NT2/D1 (cell line): ENCODE results near the gene PSORS1C1.

Experiments
- DNase-seq: peaks from one replicate; pipeline ENCODE4 v3.0.0-alpha.2; 2011; ENCODE audit warnings: low read depth, low spot score
- H3K27me3 ChIP-seq: 2 replicates; pipeline ENCODE4 v1.6.0; 2011; ENCODE audit warnings: mild to moderate bottlenecking; ENCODE audit not compliant: insufficient read length, insufficient read depth
- H3K36me3 ChIP-seq: 2 replicates; pipeline ENCODE4 v1.6.1; 2011; ENCODE audit warnings: mild to moderate bottlenecking, low read length, mixed read lengths; ENCODE audit not compliant: insufficient read depth, insufficient read length
- H3K4me1 ChIP-seq: 2 replicates; pipeline ENCODE4 v1.5.1; 2011; ENCODE audit not compliant: insufficient read depth, insufficient read length
- H3K4me3 ChIP-seq: 2 replicates; pipeline ENCODE4 v1.5.1; 2011; ENCODE audit warnings: low read depth; ENCODE audit not compliant: insufficient read length
- H3K9ac ChIP-seq: 2 replicates; pipeline ENCODE4 v1.6.0; 2011; ENCODE audit warnings: low read depth; ENCODE audit not compliant: insufficient read length
- H3K9me3 ChIP-seq: 2 replicates; pipeline ENCODE4 v1.5.1; 2011; ENCODE audit warnings: mild to moderate bottlenecking, low read length; ENCODE audit not compliant: insufficient read depth
- SUZ12 ChIP-seq: IDR thresholded peaks from 2 replicates; pipeline ENCODE4 v1.6.1; 2011; ENCODE audit not compliant: insufficient read length, insufficient read depth; ENCODE audit errors: extremely low read depth
- YY1 ChIP-seq: IDR thresholded peaks from 2 replicates; pipeline ENCODE4 v1.6.1; 2011; ENCODE audit not compliant: insufficient read length, insufficient read depth
- ZNF274 ChIP-seq: IDR thresholded peaks from 2 replicates; pipeline ENCODE4 v1.6.1; 2011; ENCODE audit warnings: mild to moderate bottlenecking, low read depth, low read length

PSORS1C1 gene

GRCh38 chr6:31090973-31091364 is 23.6 kb upstream of the PSORS1C1 start:
- H3K36me3 ChIP-seq, result no peaks in the 10 kb centered on the region
- TF ChIP-seq YY1 (no peak), SUZ12 (no peak), ZNF274 (no peak)
- H3K27me3 ChIP-seq, result no peaks in the 10 kb centered on the region
- H3K9me3 ChIP-seq, result no peaks in the 10 kb centered on the region
- H3K4me1 ChIP-seq, result no peaks in the 10 kb centered on the region
- no peak overlapping the region for H3K4me3 ChIP-seq
- H3K9ac ChIP-seq, result no peak overlapping the region
- DNase-seq, result no peak

DNA sequence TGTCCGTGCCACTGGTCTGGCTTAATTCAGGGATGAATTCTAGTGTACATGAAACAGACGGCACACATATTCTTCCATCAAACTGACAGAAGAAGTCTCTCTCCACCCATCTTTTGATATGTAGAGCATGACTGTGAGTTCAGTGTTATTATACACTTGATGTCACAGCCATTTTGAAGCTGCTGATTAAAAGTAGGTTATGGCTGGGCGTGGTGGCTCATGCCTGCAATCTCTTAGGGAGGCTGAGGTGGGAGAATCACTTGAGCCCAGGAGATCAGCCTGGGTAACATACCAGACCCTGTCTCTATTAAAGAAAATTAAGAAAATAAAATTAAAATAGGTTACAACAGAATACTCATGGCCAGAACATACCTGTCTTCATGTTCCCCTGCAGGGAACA is 22.9 kb upstream of the PSORS1C1 start:
- DNase-seq, result no peak
- Histone ChIP-seq H3K4me3 (no peak overlapping the region), H3K4me1 (no peaks in the 10 kb centered on the region), H3K9me3 (no peaks in the 10 kb centered on the region), H3K36me3 (no peaks in the 10 kb centered on the region), H3K9ac (no peak overlapping the region), H3K27me3 (no peaks in the 10 kb centered on the region)
- TF ChIP-seq ZNF274, result no peak
- no peak for TF ChIP-seq YY1
- no peak for TF ChIP-seq SUZ12

- no peaks in the 10 kb centered on the region for H3K27me3 ChIP-seq
- no peak overlapping the region for H3K4me3 ChIP-seq
- no peaks in the 10 kb centered on the region for H3K36me3 ChIP-seq
- no peak overlapping the region for H3K9ac ChIP-seq
- DNase-seq, result no peak
- TF ChIP-seq SUZ12 (no peak), ZNF274 (no peak), YY1 (no peak)
- H3K4me1 ChIP-seq, result no peaks in the 10 kb centered on the region
- no peaks in the 10 kb centered on the region for H3K9me3 ChIP-seq
Observed at GRCh38 chr6:31092238-31092637, 22.4 kb upstream of the PSORS1C1 start.

DNA sequence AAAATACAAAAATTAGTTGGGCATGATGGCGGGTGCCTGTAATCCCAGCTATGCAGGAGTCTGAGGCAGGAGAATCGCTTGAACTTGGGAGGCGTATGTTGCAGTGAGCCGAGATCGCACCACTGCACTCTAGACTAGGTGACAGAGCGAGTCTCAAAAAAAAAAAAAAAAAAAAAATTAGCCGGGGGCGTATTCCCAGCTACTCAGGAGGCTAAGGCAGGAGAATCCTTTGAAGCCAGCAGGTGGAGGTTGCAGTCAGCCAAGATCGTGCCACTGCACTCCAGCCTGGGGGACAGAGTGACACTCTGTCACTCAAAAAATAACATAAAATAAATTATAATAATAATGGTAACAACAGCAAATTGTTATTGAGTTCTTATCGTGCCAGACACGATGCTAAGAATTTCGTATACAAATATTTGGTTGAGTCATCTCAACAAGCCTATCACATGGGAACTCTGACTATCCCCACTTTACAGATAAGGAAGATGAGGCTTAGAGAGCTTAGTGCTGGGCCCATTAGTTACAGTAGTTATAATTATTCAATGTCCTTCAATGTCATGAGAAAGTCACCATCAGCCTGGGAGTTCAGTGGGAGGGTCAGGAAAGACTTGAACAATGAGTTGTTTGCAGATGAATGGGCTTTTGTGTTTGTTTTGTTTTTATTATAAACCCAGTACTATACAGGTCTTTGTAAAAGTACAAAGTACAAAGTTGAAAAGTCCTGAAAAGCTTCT is 21.7 kb upstream of the PSORS1C1 start:
- no peak for DNase-seq
- Histone ChIP-seq H3K27me3 (no peaks in the 10 kb centered on the region), H3K9me3 (no peaks in the 10 kb centered on the region), H3K4me1 (no peaks in the 10 kb centered on the region), H3K4me3 (no peak overlapping the region), H3K36me3 (no peaks in the 10 kb centered on the region), H3K9ac (no peak overlapping the region)
- no peak for TF ChIP-seq YY1
- TF ChIP-seq SUZ12, result no peak
- no peak for TF ChIP-seq ZNF274

GRCh38 chr6:31094389-31094881 is 20.2 kb upstream of the PSORS1C1 start:
- no peak for TF ChIP-seq ZNF274
- TF ChIP-seq YY1, result no peak
- no peak for TF ChIP-seq SUZ12
- Histone ChIP-seq H3K4me3 (no peak overlapping the region), H3K9ac (no peak overlapping the region), H3K36me3 (no peaks in the 10 kb centered on the region), H3K27me3 (no peaks in the 10 kb centered on the region), H3K9me3 (no peaks in the 10 kb centered on the region), H3K4me1 (no peaks in the 10 kb centered on the region)
- DNase-seq, result no peak

GRCh38 chr6:31096215-31096614 is 18.4 kb upstream of the PSORS1C1 start:
- no peaks in the 10 kb centered on the region for H3K4me1 ChIP-seq
- no peaks in the 10 kb centered on the region for H3K36me3 ChIP-seq
- no peak overlapping the region for H3K4me3 ChIP-seq
- TF ChIP-seq YY1 (no peak), SUZ12 (no peak), ZNF274 (no peak)
- no peak for DNase-seq
- no peaks in the 10 kb centered on the region for H3K9me3 ChIP-seq
- H3K27me3 ChIP-seq, result no peaks in the 10 kb centered on the region
- no peak overlapping the region for H3K9ac ChIP-seq

DNA sequence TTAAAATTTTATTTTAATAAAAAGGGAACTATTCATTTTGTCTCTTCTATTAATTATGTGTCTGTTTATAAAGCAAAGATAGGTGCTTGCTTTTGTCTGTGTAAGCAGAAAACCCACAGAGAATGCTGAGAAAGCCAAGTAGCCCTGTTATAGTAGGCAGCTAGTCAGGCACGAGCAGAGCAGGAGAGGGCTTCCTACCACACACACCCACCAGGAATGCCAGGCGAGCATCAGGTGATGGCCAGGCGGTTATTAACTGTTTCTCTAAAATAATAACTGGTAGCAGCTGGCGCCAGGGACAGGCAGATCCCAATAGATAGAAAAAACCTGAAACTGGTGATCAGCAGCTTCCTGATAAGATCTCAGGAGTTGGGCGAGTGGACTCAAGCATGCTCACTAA is 17.9 kb upstream of the PSORS1C1 start:
- no peak overlapping the region for H3K4me3 ChIP-seq
- no peak for TF ChIP-seq YY1
- no peak for TF ChIP-seq SUZ12
- no peaks in the 10 kb centered on the region for H3K9me3 ChIP-seq
- no peaks in the 10 kb centered on the region for H3K27me3 ChIP-seq
- DNase-seq, result no peak
- H3K36me3 ChIP-seq, result no peaks in the 10 kb centered on the region
- no peaks in the 10 kb centered on the region for H3K4me1 ChIP-seq
- H3K9ac ChIP-seq, result no peak overlapping the region
